Nephron progenitor cell (in vitro differentiated cells): ENCODE measurements around the gene KCNIP3.

ENCODE experiments used
- DNase-seq: peaks from one replicate; pipeline ENCODE4 v3.0.0; 2021
- H3K27ac Mint-ChIP-seq: 2 replicates; pipeline ENCODE4 v1.8.0; 2021; ENCODE audit warnings: mild to moderate bottlenecking, moderate library complexity, mixed read lengths
- H3K27me3 Mint-ChIP-seq: 2 replicates; pipeline ENCODE4 v1.8.0; 2021; ENCODE audit warnings: mild to moderate bottlenecking, low read depth, mixed read lengths; ENCODE audit not compliant: poor library complexity
- H3K36me3 Mint-ChIP-seq: 2 replicates; pipeline ENCODE4 v1.8.0; 2021; ENCODE audit warnings: low read depth, mixed read lengths
- H3K4me1 Mint-ChIP-seq: 2 replicates; pipeline ENCODE4 v1.8.0; 2021; ENCODE audit warnings: mixed read lengths
- H3K4me3 Mint-ChIP-seq: 2 replicates; pipeline ENCODE4 v1.8.0; 2021; ENCODE audit warnings: mild to moderate bottlenecking, moderate library complexity, mixed read lengths
- H3K9me3 Mint-ChIP-seq: 2 replicates; pipeline ENCODE4 v1.8.0; 2021; ENCODE audit warnings: mild to moderate bottlenecking, moderate library complexity, mixed read lengths
- TF ChIP-seq, protein P1 (sequence below): fragments of 200-600 bp; sonication (generic); IDR thresholded peaks from 2 replicates; pipeline ENCODE4 v1.5.0; 2021; ENCODE audit warnings: antibody characterized with exemption

The KCNIP3 gene

DNA sequence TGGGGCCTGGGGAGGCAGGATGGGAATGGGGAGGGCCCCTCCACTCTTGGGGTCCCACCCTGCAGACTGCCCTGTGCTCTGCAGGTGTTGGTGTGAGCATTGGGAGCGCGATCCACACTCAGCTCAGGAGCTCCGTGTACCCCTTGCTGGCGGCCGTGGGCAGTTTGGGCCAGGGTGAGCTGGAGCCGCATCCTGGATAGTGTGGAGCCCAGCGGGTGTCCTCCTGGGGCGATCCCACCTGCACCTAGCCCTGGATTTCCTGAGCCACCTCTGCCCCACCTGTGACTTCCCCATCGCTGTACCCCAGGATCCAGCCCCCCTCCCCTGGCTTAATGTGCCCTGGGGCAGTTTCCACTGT lies 20.3 kb upstream of the KCNIP3 start:
- no peak for DNase-seq
- no peaks in the 10 kb centered on the region for H3K36me3 Mint-ChIP-seq
- TF ChIP-seq, protein P1, sequence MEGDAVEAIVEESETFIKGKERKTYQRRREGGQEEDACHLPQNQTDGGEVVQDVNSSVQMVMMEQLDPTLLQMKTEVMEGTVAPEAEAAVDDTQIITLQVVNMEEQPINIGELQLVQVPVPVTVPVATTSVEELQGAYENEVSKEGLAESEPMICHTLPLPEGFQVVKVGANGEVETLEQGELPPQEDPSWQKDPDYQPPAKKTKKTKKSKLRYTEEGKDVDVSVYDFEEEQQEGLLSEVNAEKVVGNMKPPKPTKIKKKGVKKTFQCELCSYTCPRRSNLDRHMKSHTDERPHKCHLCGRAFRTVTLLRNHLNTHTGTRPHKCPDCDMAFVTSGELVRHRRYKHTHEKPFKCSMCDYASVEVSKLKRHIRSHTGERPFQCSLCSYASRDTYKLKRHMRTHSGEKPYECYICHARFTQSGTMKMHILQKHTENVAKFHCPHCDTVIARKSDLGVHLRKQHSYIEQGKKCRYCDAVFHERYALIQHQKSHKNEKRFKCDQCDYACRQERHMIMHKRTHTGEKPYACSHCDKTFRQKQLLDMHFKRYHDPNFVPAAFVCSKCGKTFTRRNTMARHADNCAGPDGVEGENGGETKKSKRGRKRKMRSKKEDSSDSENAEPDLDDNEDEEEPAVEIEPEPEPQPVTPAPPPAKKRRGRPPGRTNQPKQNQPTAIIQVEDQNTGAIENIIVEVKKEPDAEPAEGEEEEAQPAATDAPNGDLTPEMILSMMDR = no peak
- no peak overlapping the region for H3K27ac Mint-ChIP-seq
- no peak overlapping the region for H3K4me3 Mint-ChIP-seq
- no peaks in the 10 kb centered on the region for H3K27me3 Mint-ChIP-seq
- H3K9me3 Mint-ChIP-seq = no peaks in the 10 kb centered on the region
- no peaks in the 10 kb centered on the region for H3K4me1 Mint-ChIP-seq

DNA sequence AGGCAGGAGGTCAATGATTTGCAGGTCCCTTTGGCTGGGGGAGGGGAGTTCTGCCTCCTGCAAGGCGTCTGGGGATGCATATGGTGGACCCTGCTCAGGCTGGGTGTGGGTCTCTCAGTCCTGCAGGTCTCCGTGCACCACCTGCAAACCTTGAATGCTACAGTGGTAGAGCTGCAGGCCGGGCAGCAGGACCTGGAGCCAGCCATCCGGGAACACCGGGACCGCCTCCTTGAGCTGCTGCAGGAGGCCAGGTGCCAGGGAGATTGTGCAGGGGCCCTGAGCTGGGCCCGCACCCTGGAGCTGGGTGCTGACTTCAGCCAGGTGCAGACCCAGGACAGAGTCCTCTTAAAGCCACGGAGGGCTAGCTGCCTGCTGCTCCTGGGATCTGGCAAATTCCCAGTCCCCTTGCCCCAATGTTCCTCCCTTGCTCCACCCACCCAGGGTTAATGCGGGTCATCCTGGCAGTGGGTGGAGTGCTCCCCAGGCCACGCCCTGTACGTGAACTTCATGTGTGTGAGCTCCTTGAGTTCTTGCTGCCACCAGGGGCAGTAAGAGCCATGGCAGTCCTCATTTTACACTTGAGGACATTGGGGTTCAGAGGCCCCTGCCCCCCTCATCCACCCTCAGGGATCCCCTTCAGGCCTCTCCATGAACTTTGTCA lies 19.8 kb upstream of the KCNIP3 start:
- H3K4me3 Mint-ChIP-seq = no peak overlapping the region
- no peaks in the 10 kb centered on the region for H3K9me3 Mint-ChIP-seq
- no peaks in the 10 kb centered on the region for H3K36me3 Mint-ChIP-seq
- TF ChIP-seq, protein P1 = no peak
- no peaks in the 10 kb centered on the region for H3K27me3 Mint-ChIP-seq
- no peaks in the 10 kb centered on the region for H3K4me1 Mint-ChIP-seq
- no peak overlapping the region for H3K27ac Mint-ChIP-seq
- DNase-seq = peak; percentile 1

DNA sequence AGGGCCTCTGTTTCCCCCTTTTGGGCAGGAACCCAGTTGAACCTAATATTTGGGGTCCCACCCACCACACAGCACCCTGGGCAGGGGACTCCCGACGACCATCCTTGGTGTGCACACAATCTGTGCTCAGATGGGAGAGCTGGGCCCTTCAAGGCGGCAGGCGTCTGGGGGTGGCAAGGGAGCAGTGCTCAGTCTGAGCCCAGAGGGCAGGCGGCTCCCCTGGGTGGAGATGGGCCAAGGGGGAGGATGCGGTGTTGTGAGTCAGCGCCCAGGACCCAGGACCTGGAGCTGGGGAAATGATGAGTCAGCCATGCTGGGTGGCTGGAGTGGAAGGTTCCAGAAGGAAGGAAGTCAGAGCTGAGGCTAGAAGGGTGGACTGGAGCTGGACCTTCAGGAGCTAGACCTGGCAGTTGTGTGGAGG lies 19.1 kb upstream of the KCNIP3 start:
- TF ChIP-seq, protein P1 = no peak
- no peak overlapping the region for H3K27ac Mint-ChIP-seq
- H3K36me3 Mint-ChIP-seq = no peaks in the 10 kb centered on the region
- no peaks in the 10 kb centered on the region for H3K4me1 Mint-ChIP-seq
- H3K27me3 Mint-ChIP-seq = no peaks in the 10 kb centered on the region
- H3K9me3 Mint-ChIP-seq = no peaks in the 10 kb centered on the region
- no peak overlapping the region for H3K4me3 Mint-ChIP-seq
- no peak for DNase-seq

DNA sequence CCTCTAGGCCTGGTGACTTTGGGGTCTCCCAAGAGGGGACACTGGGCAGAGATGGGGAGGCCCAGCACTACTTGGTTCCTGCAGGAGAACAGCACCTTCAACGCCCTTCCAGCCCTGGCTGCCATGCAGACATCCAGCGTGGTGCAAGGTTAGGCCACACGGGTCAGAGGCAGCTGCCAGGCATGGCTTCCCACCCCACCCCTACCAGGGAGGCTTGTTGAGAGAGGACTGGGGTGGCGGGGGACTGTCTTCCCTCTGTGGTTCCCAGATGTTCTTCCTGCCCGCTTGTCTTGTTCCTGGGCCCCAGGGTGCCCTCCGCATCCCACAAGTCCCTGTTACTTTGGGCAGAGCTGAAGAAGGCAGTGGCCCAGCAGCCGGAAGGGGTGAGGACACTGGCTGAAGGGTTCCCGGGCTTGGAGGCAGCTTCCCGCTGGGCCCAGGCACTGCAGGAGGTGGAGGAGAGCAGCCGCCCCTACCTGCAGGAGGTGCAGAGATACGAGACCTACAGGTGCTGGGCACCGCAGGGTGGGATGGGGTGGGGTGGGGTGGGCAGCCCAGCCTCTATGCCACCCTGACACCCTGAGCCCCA lies 18.4 kb upstream of the KCNIP3 start:
- Mint-ChIP-seq H3K27ac (no peak overlapping the region), H3K4me1 (no peaks in the 10 kb centered on the region), H3K36me3 (no peaks in the 10 kb centered on the region), H3K27me3 (peaks cover 2% of the 10 kb centered on the region), H3K4me3 (no peak overlapping the region), H3K9me3 (no peaks in the 10 kb centered on the region)
- TF ChIP-seq, protein P1 = no peak
- DNase-seq = no peak

DNA sequence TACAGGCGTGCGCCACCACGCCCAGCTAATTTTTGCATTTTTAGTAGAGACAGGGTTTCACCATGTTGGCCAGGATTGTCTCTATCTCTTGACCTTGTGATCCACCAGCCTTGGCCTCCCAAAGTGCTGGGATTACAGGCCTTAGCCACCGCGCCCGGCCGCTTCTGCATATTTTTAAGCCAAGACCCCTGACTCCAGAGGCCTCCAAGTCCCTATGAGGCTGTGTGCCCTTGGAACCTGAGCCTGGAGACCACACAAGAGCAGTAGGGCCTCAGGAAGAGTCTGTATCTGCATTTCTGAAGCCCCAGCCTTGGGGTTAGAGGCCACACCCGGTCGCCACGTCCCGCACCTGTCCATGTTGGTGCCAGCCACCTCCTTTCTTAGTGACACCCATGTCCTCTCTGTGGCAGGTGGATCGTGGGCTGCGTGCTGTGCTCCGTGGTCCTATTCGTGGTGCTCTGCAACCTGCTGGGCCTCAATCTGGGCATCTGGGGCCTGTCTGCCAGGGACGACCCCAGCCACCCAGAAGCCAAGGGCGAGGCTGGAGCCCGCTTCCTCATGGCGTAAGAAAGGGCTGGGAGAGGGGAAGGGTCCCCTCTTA lies 17.6 kb upstream of the KCNIP3 start:
- no peak overlapping the region for H3K27ac Mint-ChIP-seq
- no peak overlapping the region for H3K4me3 Mint-ChIP-seq
- H3K4me1 Mint-ChIP-seq = no peaks in the 10 kb centered on the region
- peaks cover 3% of the 10 kb centered on the region for H3K27me3 Mint-ChIP-seq
- TF ChIP-seq, protein P1 = no peak
- H3K36me3 Mint-ChIP-seq = no peaks in the 10 kb centered on the region
- DNase-seq = no peak
- H3K9me3 Mint-ChIP-seq = no peaks in the 10 kb centered on the region

DNA sequence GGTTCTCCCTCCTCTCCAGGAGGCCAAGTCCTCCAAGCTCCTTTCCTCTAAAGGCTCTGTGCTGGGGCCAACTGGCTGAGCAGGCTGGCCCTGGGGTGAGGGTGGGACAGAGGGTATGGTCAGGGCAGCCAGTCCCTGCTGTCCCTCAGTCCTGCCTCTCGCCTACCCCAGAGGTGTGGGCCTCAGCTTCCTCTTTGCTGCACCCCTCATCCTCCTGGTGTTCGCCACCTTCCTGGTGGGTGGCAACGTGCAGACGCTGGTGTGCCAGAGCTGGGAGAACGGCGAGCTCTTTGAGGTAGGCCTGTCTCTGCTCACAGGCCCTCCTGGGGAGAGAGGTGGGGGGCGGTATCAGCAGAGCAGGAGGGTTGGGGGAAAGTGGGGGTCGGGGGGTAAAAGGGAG lies 16.1 kb upstream of the KCNIP3 start:
- no peak for DNase-seq
- Mint-ChIP-seq H3K9me3 (no peaks in the 10 kb centered on the region), H3K36me3 (no peaks in the 10 kb centered on the region), H3K4me1 (no peaks in the 10 kb centered on the region), H3K27me3 (peaks cover 3% of the 10 kb centered on the region), H3K27ac (no peak overlapping the region), H3K4me3 (no peak overlapping the region)
- TF ChIP-seq, protein P1 = no peak
